OCI-LY7 (cell line): Measurements from ENCODE around the gene GNPDA2.

Experiments
- EZH2phosphoT487 ChIP-seq: fragments of 200-600 bp; sonication (generic); IDR thresholded peaks from 2 replicates; pipeline ENCODE4 v1.6.1; 2018; ENCODE audit warnings: low read depth, borderline replicate concordance, mild to moderate bottlenecking, mixed run types, antibody characterized with exemption, low read length, moderate library complexity, mixed read lengths
- TF ChIP-seq, protein P1 (sequence below): fragments of 200-600 bp; sonication (generic); conservative IDR thresholded peaks from 2 replicates; pipeline ENCODE4 v1.5.1; 2014; ENCODE audit warnings: mild to moderate bottlenecking, antibody characterized with exemption, low read length, moderate library complexity, mixed read lengths

DNA sequence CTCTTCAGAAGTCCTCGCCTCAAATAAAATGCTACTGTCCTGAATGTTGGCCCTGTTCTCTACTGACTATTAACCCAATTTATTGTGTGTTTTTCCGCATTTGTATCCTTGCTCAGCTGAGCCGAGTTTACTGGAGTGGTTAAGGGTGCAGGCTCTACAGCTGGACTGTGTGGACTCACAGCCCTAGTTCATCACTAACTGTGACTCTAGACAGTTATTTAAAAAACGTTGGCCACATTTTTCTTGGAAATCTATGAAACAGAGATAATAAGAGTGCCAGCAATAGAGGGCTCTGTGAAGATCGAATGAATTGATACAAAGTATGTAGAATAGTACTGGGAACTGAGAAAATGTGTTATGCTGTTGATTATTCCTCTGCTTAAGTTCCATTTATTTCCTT, 51.0 kb downstream of the GNPDA2 start:
- TF ChIP-seq, protein P1, sequence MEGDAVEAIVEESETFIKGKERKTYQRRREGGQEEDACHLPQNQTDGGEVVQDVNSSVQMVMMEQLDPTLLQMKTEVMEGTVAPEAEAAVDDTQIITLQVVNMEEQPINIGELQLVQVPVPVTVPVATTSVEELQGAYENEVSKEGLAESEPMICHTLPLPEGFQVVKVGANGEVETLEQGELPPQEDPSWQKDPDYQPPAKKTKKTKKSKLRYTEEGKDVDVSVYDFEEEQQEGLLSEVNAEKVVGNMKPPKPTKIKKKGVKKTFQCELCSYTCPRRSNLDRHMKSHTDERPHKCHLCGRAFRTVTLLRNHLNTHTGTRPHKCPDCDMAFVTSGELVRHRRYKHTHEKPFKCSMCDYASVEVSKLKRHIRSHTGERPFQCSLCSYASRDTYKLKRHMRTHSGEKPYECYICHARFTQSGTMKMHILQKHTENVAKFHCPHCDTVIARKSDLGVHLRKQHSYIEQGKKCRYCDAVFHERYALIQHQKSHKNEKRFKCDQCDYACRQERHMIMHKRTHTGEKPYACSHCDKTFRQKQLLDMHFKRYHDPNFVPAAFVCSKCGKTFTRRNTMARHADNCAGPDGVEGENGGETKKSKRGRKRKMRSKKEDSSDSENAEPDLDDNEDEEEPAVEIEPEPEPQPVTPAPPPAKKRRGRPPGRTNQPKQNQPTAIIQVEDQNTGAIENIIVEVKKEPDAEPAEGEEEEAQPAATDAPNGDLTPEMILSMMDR, result no peak
- no peak for TF ChIP-seq EZH2phosphoT487
